ENCODE measurements around the gene EPHA8. TPM values are rescaled to one million over a fixed set of nuclear protein-coding genes. Genes with fewer than 3 reads are reported as not detected.

EPHA8 gene
- total RNA-seq, 1 experiment from 2014 or later, result not detected

- DNase-seq (ENCODE audit: low read depth), result no peak
- in situ Hi-C loops (cut with HindIII; ENCODE audit: low pct_unique_long_range_greater_than_20kb, low sequenced_read_pairs), result no loop called here
These were observed 8.0 kb upstream of the EPHA8 start for GRCh38 chr1:22555371-22555656.

- no peak for DNase-seq (ENCODE audit: low read depth)
- in situ Hi-C loops (cut with HindIII; ENCODE audit: low pct_unique_long_range_greater_than_20kb, low sequenced_read_pairs), result no loop called here
These were observed 6.7 kb upstream of the EPHA8 start for GRCh38 chr1:22556391-22557104.

DNA sequence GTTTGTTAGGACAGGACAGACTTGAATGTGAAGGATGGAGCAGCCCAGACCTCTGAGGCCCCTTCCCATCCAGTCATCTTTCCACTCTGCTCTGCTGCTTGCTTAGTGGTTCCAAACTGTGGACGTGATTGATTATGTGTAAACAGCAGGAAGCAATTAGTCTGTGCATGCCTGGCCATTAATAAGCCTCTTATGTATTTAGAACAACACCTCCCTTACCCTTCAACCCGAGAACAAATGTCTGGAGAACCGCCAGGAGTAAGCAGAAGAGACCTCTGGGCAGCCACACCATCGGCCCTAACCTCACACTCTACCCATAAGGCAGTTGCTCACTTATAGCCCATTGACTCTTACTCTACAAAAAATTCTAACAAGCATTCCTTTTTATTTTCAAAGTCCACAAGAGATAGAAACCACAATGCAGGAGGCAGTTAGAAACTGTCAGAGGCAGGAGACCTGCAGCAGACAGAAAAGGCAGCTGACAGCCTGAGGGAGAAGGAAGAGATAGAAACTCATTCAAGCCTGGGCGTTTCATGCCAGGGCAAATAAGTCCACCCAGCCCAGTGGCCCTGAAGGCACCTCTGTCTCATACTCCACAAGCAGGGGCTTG lies 5.8 kb upstream of the EPHA8 start:
- in situ Hi-C loops (cut with HindIII; ENCODE audit: low pct_unique_long_range_greater_than_20kb, low sequenced_read_pairs), result no loop called here
- no peak for DNase-seq (ENCODE audit: low read depth)

DNA sequence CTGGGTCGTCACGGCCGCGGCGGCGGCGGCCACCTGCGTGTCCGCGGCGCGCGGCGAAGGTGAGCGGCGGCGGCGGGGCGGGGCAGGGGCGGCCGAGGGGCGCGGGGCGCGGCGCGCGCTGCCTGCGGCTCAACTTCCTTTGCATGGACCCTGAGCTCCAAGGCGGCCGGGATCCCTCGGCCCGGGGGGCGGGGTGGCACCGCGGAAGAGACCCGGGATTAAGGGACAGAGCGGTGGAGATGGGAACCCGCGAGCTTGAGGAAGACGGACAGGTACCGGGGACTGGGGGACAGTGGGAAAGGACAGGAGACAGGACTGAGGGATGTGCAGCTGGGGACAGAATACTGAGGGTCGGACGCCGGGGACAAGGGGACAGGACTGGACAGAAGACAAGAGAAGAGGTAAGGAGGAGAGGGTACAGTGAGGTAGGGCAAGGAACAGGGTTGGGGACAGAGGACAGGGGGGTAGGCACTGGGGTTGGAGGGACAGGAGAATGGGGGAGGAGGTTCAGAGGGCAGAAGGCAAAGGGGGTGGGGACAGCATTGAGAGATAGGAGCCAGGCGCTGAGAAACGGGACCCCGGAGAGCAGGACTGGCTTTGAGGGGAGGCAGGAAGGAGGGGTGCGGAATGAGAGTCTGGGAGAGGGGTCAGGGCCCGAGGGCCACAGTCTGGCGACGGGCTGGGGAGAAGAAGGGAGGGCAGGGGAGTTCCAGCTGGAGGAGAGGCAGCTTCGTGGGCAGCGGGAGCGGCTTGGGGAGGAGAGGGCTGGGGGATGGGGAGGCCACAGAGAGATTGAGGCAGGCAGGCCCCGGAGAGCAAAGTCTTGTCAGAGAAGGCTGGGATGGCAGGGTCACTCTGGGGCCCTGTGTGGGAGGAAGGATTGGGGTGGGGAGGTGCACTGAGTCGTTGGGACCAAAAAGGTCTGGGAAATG lies 648 bp downstream of the EPHA8 start:
- DNase-seq (ENCODE audit: low read depth), result no peak
- in situ Hi-C loops (cut with HindIII; ENCODE audit: low pct_unique_long_range_greater_than_20kb, low sequenced_read_pairs), result no loop called here

DNA sequence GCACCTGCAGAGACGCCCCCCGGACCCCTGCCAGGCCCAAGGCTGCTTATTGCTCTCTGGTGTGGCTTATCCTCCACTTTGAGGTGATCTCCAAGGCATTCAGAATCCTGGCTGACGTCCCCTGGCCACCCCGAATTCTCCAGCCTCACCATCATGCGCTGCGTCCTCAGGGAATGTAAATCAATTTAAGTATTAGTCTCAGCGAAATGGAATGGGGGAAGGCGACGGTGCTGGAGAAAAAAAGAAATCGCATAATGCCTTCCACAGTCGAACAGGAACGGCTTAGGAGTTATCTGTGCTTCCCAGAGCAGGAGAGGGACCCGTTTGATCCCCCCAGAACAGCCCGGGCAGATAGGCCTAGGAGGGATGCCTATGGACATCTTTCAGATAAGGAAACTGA lies 2.9 kb downstream of the EPHA8 start:
- no peak for DNase-seq (ENCODE audit: low read depth)
- in situ Hi-C loops (cut with HindIII; ENCODE audit: low pct_unique_long_range_greater_than_20kb, low sequenced_read_pairs), result no loop called here

DNA sequence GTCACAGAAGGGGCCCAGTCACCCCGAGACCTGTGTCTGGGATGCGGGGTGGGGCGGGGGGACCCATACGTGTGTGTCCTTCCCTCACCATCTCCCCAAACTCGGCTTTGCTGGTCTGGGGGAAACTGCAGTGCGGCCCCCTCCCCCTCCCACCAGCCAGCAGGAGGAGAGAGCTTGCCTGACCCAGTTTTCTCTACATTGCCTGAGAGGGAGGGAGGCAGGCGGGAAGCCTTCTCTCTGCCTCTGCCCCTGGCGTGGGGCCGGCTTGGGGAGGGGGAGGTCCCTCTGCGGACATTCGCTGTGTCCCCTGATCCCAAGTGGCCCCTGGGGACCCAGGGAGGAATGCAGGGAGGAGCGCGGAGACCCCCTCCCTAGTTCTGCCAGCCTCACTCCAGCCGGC lies 3.9 kb downstream of the EPHA8 start:
- in situ Hi-C loops (cut with HindIII; ENCODE audit: low pct_unique_long_range_greater_than_20kb, low sequenced_read_pairs), result no loop called here
- DNase-seq (ENCODE audit: low read depth), result no peak

- in situ Hi-C loops (cut with HindIII; ENCODE audit: low pct_unique_long_range_greater_than_20kb, low sequenced_read_pairs), result no loop called here
These were observed 4.7 kb downstream of the EPHA8 start for GRCh38 chr1:22567994-22568393.

GRCh38 chr1:22569269-22569668 lies 6.0 kb downstream of the EPHA8 start:
- in situ Hi-C loops (cut with HindIII; ENCODE audit: low pct_unique_long_range_greater_than_20kb, low sequenced_read_pairs), result no loop called here
- DNase-seq (ENCODE audit: low read depth), result no peak

More at GRCh38 chr1:22567994-22568393, 4.7 kb downstream of the EPHA8 start:
- DNase-seq (ENCODE audit: low read depth), result no peak

DNA sequence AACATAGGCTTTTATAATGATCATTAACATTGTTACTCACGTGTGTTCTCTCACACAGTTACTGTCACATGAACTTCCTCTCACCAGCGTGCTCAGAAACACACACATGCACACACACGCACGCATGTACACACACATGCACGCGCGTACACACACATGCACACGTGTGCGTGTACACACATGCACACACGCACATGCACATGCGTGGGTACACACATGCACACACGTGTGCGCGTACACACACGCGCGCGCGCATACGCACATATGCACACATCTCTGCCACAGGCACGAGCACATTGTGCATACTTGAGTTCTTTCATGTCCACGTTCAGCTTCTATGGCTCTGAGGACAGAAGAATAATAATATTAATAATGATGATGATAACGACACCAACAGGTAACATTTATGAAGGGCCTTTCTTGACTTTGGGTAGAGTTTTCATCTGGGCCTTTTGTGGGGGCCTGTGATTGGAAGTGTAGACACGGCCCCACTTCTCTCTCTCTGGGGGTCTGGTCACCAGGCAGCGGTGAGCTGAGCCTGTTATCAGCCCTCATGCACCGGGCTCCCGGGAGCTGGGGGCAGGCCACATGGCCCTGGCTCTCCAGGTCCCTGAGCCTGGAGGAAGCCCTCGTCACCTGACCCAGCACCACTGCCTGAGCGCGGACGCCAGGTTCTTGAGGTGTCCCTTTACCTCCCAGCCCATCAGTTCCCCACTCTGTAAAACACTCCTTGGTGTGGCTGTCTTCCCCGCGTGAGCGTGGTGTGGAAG lies 7.0 kb downstream of the EPHA8 start:
- DNase-seq (ENCODE audit: low read depth), result no peak
- in situ Hi-C loops (cut with HindIII; ENCODE audit: low pct_unique_long_range_greater_than_20kb, low sequenced_read_pairs), result no loop called here

DNA sequence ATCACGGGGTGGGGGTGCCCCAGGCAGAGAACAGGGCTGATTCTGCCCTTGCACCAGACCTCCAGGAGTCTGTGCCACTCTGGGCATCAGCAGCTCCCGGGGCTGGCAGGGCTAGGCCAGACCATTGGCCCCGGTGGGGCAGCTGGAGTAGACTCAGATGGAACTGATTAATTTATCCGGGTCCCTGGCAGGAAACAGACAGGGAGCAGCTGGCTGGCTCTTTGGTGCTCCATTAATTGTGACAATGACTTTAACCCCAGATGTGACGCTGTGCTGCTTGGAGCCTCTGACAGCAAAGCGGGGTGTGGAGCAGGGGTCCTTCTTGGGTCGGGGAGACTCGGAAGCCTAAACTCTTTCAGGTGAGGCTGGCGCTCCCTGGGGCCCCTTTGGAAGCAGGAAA lies 9.5 kb downstream of the EPHA8 start:
- in situ Hi-C loops (cut with HindIII; ENCODE audit: low pct_unique_long_range_greater_than_20kb, low sequenced_read_pairs), result no loop called here
- DNase-seq (ENCODE audit: low read depth), result no peak

GRCh38 chr1:22573237-22573636 lies 9.9 kb downstream of the EPHA8 start:
- in situ Hi-C loops (cut with HindIII; ENCODE audit: low pct_unique_long_range_greater_than_20kb, low sequenced_read_pairs), result no loop called here
- no peak for DNase-seq (ENCODE audit: low read depth)

DNA sequence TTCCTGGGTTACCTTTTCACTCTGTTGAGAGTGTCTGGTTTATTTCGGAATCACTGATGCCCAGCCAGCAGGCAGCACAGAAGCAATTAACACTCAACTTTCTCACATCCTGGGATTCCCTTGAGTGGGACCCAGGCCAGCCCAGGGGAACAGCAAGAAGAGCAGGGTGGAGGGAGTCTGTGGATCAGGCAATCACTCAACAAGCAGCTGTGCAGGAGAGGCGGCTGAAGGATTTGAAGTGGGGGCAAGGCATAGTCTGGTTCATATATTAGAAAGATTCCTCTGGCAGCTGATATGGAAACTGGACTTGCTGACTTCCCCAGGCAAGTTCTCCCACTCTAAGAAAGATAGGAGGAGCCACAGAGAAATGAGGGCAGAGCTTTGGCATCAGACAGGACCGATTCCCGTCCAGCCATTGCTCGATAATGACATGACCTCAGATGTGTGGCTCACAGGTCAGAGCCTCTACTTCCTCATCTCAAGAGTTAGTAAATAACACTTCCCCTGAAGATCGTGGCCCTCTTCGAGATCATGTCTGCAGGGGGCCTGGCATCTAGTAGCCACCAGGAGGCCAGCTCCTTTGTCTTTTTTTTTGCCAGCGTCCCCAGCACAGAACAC lies 12.4 kb downstream of the EPHA8 start:
- no peak for DNase-seq (ENCODE audit: low read depth)
- in situ Hi-C loops (cut with HindIII; ENCODE audit: low pct_unique_long_range_greater_than_20kb, low sequenced_read_pairs), result no loop called here

DNA sequence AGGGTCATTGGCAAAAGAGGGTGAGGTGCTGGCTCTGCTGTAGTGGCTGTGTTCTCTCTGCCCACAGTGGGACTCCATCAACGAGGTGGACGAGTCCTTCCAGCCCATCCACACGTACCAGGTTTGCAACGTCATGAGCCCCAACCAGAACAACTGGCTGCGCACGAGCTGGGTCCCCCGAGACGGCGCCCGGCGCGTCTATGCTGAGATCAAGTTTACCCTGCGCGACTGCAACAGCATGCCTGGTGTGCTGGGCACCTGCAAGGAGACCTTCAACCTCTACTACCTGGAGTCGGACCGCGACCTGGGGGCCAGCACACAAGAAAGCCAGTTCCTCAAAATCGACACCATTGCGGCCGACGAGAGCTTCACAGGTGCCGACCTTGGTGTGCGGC lies 12.9 kb downstream of the EPHA8 start:
- in situ Hi-C loops (cut with HindIII; ENCODE audit: low pct_unique_long_range_greater_than_20kb, low sequenced_read_pairs), result no loop called here
- no peak for DNase-seq (ENCODE audit: low read depth)

DNA sequence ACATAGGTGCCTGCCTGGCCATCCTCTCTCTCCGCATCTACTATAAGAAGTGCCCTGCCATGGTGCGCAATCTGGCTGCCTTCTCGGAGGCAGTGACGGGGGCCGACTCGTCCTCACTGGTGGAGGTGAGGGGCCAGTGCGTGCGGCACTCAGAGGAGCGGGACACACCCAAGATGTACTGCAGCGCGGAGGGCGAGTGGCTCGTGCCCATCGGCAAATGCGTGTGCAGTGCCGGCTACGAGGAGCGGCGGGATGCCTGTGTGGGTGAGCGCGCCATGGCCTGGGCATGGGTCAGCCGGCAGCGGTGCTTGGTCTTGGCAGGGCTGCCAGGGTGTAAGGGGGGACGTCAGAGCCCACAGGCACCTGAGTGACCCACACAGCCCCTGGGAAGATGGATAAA lies 13.3 kb downstream of the EPHA8 start:
- in situ Hi-C loops (cut with HindIII; ENCODE audit: low pct_unique_long_range_greater_than_20kb, low sequenced_read_pairs), result no loop called here
- DNase-seq (ENCODE audit: low read depth), result no peak

- in situ Hi-C loops (cut with HindIII; ENCODE audit: low pct_unique_long_range_greater_than_20kb, low sequenced_read_pairs), result no loop called here
- no peak for DNase-seq (ENCODE audit: low read depth)
These were observed 15.6 kb downstream of the EPHA8 start for GRCh38 chr1:22578732-22579361.

DNA sequence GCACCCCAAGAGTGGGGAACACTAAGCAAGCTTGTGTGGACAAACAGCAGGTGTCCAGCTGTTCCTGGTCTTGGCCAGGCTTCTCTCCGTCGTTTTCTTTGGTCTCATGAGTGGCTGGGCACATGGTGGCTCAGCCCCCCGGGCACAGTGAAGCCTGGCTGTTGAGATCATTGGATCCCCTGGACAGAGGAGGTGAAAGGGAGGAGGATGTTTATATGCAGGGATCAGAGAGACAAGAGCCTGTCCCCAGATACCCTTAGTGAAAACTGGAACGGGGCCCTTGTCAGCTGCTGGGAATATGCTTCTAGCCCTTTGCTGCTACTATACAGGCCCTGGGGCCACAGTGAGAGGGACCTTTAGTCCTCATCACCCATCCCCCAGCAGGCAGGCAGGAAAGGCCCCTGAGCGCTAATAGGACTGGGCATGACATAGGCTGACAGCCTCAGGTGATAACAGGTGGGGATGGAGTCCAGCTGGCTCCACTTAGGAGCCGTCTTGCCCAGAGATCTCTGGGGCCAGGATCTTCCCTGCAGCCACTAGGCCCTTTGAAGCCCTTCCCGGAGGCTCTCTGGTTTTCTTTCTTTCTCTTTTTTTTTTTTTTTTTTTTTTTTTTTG lies 16.4 kb downstream of the EPHA8 start:
- DNase-seq (ENCODE audit: low read depth), result no peak
- in situ Hi-C loops (cut with HindIII; ENCODE audit: low pct_unique_long_range_greater_than_20kb, low sequenced_read_pairs), result no loop called here

Data from Caki2 (cell line).